CD4-positive, alpha-beta T cell treated with Interleukin-21 for 1 hour (primary cell): ENCODE results near the gene TMTC1.

Experiments used
- DNase-seq: peaks from one replicate; pipeline ENCODE4 v3.0.0-alpha.2; 2020

The TMTC1 gene

GRCh38 chr12:29519585-29520182 lies 264.1 kb downstream of the TMTC1 start:
- DNase-seq = peak; percentile 37

GRCh38 chr12:29518407-29518806 lies 265.3 kb downstream of the TMTC1 start:
- DNase-seq = no peak

GRCh38 chr12:29517264-29517663 lies 266.5 kb downstream of the TMTC1 start:
- DNase-seq = no peak

- DNase-seq = no peak
These were observed 267.3 kb downstream of the TMTC1 start for GRCh38 chr12:29516431-29516875.

DNA sequence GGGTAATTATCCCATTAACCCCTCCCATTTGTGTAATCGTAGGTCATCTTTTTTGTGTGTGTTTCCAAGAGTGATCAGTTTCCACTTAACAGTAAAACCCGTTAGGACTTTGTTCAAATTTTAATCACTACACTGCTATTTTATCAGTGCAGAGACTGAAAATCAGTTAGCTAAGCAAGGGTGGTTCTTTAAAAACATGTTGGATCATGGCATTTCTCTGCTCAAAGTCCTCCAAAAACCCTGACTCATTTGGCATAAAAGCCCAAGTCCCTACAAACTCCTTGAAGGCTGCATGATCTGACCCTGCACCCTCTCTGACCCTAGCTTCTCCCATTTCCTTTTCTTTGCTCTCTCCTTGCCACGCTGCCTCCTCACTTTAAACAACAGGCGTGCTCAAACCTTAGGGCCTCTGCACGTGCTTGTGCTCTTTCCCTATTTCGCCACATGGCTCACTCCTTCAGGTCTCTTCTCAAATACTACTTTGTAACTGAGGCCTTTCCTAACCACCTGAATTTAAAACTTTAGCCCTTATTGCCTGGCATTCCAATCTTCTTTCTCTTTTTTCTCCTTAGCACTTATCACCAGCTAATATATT lies 273.1 kb downstream of the TMTC1 start:
- no peak for DNase-seq

DNA sequence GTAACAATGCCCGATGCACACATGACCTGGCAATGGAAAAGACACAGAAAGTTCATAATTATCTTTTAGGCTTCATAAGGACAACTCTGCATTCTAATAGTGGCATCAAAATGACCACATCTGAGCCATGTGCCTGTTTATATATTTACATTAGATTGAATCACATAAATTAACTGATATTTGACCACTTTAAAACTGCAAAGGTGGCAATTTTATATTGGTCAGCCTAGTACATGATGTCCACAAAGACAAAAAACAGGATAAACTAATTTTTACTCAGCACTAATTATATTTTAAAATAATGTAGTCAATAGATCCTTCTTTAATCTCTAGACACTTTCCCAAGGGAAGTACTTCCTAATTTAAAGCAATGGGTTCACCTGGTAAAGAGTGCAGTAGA lies 274.2 kb downstream of the TMTC1 start:
- DNase-seq = no peak

DNA sequence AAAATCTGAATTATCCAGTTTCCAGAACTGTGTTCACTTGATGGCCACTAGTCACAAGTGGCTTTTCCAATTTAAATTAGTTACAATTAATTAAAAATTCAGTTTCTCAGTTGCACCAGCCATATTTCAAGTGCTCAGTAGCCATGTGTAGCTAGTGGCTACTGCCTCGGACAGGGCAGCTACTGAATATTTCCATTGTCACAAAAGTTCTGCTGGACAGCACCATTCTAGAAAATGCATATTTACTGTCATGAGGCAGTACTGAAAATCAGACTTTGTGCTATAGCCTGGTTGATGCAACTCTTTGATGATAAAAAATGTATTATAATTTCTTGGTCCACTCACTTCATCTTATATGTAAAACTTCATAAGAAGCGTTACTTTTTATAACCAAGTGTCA lies 274.8 kb downstream of the TMTC1 start:
- DNase-seq = no peak

- DNase-seq = no peak
These were observed 278.6 kb downstream of the TMTC1 start for GRCh38 chr12:29505122-29505521.

DNA sequence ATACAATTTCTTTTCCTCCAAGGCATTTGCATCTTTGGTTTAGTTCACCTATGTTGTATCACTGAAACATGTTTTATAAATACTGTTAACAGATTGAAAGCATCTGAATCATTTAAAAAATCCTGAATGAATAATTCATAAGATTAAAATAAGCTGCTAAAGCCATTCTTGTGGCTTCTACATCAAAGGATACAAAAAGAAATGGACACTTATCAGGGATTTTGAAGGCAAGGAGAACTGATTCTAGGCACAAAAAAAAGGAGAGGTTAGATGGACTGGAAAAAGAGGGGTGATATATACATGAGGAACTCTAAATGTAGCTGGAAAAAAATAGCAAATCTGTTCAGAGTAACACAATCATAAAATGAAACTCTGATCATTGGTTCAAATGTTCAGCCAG lies 280.5 kb downstream of the TMTC1 start:
- DNase-seq = no peak

DNA sequence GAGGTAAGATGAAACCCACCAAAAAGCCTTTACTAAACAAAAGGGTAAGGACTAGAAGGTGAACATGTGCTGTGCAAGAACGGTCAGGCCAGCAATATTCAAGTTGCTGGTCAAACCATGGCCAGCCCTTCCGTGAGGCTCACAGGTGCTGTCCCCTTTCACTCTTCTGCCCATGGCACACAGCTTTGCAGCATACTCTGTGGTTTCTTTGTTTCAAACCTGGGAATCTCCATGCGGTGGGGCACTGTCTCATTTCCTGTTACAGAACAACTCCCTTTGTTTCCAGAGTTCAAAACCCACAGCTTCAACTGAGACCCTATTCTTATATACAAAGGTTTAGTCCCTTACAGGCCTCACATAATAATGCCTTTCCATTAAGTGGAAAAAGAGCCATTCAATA lies 284.5 kb downstream of the TMTC1 start:
- no peak for DNase-seq

DNA sequence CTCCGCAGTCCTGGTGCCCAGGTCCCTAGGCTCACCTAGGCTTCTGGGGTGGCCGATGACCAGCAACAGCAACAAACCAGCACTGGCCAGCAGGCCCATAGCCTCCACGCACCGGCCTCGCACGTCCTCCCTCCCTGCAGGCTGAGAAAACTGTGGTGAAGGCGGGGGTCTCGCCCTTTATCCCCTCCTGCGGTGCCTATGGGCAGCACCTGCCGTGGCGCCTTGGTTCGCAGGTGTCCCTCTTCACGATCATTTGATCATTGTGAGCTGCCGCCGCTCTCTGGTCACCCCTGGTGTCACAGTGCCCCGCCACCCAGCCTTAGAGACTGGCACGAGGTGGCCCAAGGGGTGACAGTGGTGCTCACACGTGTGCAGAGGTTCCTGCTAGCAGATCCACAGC lies 286.2 kb downstream of the TMTC1 start, which contains the start of gene OVCH1:
OVCH1 (minus strand) TSS at position 99 of the 400 bp plus-strand sequence; CDS start at position 99, 0 bp downstream.
- DNase-seq = no peak

GRCh38 chr12:29492891-29493290 lies 290.9 kb downstream of the TMTC1 start:
- no peak for DNase-seq

DNA sequence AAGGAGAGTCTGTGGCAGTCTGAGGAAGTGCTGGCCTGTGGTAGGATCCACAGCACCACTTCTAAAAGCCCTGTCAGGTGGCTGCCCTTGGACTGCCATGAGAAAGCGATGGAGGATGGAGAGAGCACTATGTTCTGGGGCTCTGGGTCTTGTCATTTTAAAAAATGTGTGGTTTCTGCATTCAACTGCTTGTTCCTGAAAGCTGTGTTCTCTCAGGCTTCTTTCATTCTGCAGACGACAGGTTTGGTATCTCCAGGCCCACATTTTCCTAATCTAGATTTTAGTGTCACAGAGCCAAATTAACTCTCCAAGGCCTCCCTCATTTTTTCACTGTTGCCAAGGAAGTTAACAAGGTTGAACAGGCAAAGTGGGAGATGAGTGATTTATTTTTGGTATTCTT lies 296.8 kb downstream of the TMTC1 start:
- no peak for DNase-seq

- DNase-seq = no peak
These were observed 320.5 kb downstream of the TMTC1 start for GRCh38 chr12:29463198-29463597.

GRCh38 chr12:29460082-29460481 lies 323.7 kb downstream of the TMTC1 start:
- no peak for DNase-seq

- no peak for DNase-seq
These were observed 328.7 kb downstream of the TMTC1 start for GRCh38 chr12:29455087-29455486.

DNA sequence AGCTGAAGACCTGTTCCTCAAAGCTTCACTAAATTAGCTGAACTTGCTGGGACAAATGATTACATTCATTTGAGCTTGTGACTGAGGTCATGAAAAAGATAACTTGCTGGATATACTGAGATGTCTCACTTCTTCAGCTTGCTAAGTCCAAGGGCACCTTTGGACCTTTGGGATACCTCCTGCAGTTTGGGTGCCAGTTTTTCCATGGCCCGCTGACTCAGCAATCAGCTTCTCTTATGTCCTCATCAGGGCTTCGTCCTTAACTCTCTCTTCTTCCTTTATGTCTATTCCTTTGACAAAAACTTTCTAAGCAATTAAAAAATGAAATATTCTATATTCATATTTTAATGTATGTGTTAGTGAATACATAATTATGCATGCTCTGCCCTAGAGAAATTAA lies 331.9 kb downstream of the TMTC1 start:
- no peak for DNase-seq
